Thyroid gland (tissue), 4 donors: Measurements from ENCODE around the gene SF1. TPM values are rescaled to one million over a fixed set of nuclear protein-coding genes. Genes with fewer than 3 reads are reported as not detected.

Experiments
- DNase-seq, 2 donors: peaks; one replicate each; pipeline ENCODE4 v3.0.0-alpha.2; 2019
- H3K27ac ChIP-seq, 3 donors: fragments of 200-600 bp; sonication (generic); 1 replicate in 2 of 3; 2 replicates in 1 of 3; pipeline ENCODE4 v1.5.1; 2016 to 2019; ENCODE audit warnings: mild to moderate bottlenecking in 1 of 3, moderate library complexity in 1 of 3
- H3K27me3 ChIP-seq: fragments of 200-600 bp; sonication (generic); one replicate; pipeline ENCODE4 v1.5.1; 2019
- H3K36me3 ChIP-seq, 2 donors: fragments of 200-600 bp; sonication (generic); one replicate each; pipeline ENCODE4 v1.5.1; 2016 to 2019
- H3K4me1 ChIP-seq, 2 donors: fragments of 200-600 bp; sonication (generic); one replicate each; pipeline ENCODE4 v1.5.1; 2017 to 2019
- H3K4me3 ChIP-seq, 3 donors: fragments of 200-600 bp; sonication (generic); replicated peaks in 1 of 3; 1 replicate in 2 of 3; 2 replicates in 1 of 3; pipeline ENCODE4 v1.5.1; 2016; ENCODE audit warnings: mild to moderate bottlenecking in 1 of 3
- H3K9me3 ChIP-seq: fragments of 200-600 bp; sonication (generic); one replicate; pipeline ENCODE4 v1.5.1; 2017
- CTCF ChIP-seq, 6 experiments: fragments of 200-600 bp in 3 of 6; fragments of 450-650 bp in 3 of 6; sonication (generic) in 3 of 6; IDR thresholded peaks; one replicate each; pipeline ENCODE4 v1.5.1; 2016 to 2019; ENCODE audit warnings: antibody characterized with exemption in 6 of 6, mild to moderate bottlenecking in 2 of 6, inconsistent platforms in 1 of 6, moderate library complexity in 1 of 6
- POLR2A ChIP-seq, 2 donors: fragments of 450-650 bp; IDR thresholded peaks; one replicate each; pipeline ENCODE4 v1.6.1; 2017; ENCODE audit warnings: antibody characterized with exemption in 2 of 2, mild to moderate bottlenecking in 2 of 2, moderate library complexity in 1 of 2
- WGBS, 2 donors: methylation state at CpG; one replicate each; pipeline ENCODE4 v1.1.5; 2017; 5-methylcytosine and 5-hydroxymethylcytosine counted together
- intact Hi-C: fragments of 100-400 bp; cut with DNase I; formaldehyde crosslinking; loops from one replicate; pipeline ENCODE4 v1.15.1; 2023
- total RNA-seq, 4 donors: library from RNA; depleted of rRNA; stranded (reverse); fragments of >200 nt; gene quantifications; one replicate each; pipeline ENCODE4 v1.2.3, GENCODE V29; 2016

Gene SF1
- total RNA-seq, 4 donors from 2014 or later: 171 to 419 (median 297) TPM

GRCh38 chr11:64793271-64794160, 15.2 kb upstream of the SF1 start:
- DNase-seq: no peak
- 60 to 69% methylated on average over 11 of the region's 11 CpGs for WGBS, 2 donors
- Histone ChIP-seq H3K36me3 (peaks cover 16 to 22% of the 10 kb centered on the region in 2 donors), H3K27ac (peak overlapping the region in 2 of 3 donors; percentile 20 to 36), H3K27me3 (no peaks in the 10 kb centered on the region), H3K4me1 (no peaks in the 10 kb centered on the region), H3K9me3 (no peaks in the 10 kb centered on the region), H3K4me3 (no peak overlapping the region)
- intact Hi-C loops: no loop called here
- TF ChIP-seq POLR2A (IDR thresholded peaks at IDR 0.05) (no peak), CTCF (IDR thresholded peaks at IDR 0.05) (no peak)

GRCh38 chr11:64792482-64792881, 14.1 kb upstream of the SF1 start:
- no peak for DNase-seq
- Histone ChIP-seq H3K4me3 (no peak overlapping the region), H3K27ac (peak overlapping the region in 1 of 3 donors; percentile 20), H3K36me3 (peaks cover 16 to 22% of the 10 kb centered on the region in 2 donors), H3K9me3 (no peaks in the 10 kb centered on the region), H3K27me3 (no peaks in the 10 kb centered on the region), H3K4me1 (no peaks in the 10 kb centered on the region)
- 90 to 92% methylated on average over 4 of the region's 4 CpGs for WGBS, 2 donors
- TF ChIP-seq POLR2A (IDR thresholded peaks at IDR 0.05): no peak
- no peak for TF ChIP-seq CTCF (IDR thresholded peaks at IDR 0.05)
- intact Hi-C loops: no loop called here

GRCh38 chr11:64791781-64792291, 13.5 kb upstream of the SF1 start:
- H3K27me3 ChIP-seq: no peaks in the 10 kb centered on the region
- no peaks in the 10 kb centered on the region for H3K9me3 ChIP-seq
- no peak overlapping the region for H3K27ac ChIP-seq
- TF ChIP-seq POLR2A (IDR thresholded peaks at IDR 0.05) (no peak), CTCF (IDR thresholded peaks at IDR 0.05) (no peak)
- H3K36me3 ChIP-seq: peaks cover 11 to 18% of the 10 kb centered on the region in 2 donors
- 81 to 87% methylated on average over 7 to 10 of the region's 14 CpGs for WGBS, 2 donors
- intact Hi-C loops: no loop called here
- H3K4me3 ChIP-seq: no peak overlapping the region
- no peak for DNase-seq
- H3K4me1 ChIP-seq: no peaks in the 10 kb centered on the region

GRCh38 chr11:64790205-64791095, 12.1 kb upstream of the SF1 start:
- Histone ChIP-seq H3K27ac (no peak overlapping the region), H3K4me1 (no peaks in the 10 kb centered on the region), H3K9me3 (no peaks in the 10 kb centered on the region), H3K27me3 (no peaks in the 10 kb centered on the region), H3K4me3 (no peak overlapping the region), H3K36me3 (peaks cover 0 to 12% of the 10 kb centered on the region in 2 donors)
- TF ChIP-seq POLR2A (IDR thresholded peaks at IDR 0.05) (no peak), CTCF (IDR thresholded peaks at IDR 0.05) (no peak)
- WGBS, 2 donors: 93 to 95% methylated on average over 17 to 25 of the region's 25 CpGs
- DNase-seq: no peak
- intact Hi-C loops: no loop called here
